GM12892 (cell line): ENCODE results near the gene CALHM2.

Experiments
- POLR2AphosphoS5 ChIP-seq: IDR thresholded peaks from 2 replicates; pipeline ENCODE4 v1.6.1; 2011; ENCODE audit warnings: low read depth, low read length, control low read depth
- TAF1 ChIP-seq: IDR thresholded peaks from 2 replicates; pipeline ENCODE4 v1.6.1; 2011; ENCODE audit warnings: low read depth, mild to moderate bottlenecking, control low read depth, low read length, borderline replicate concordance

GRCh38 chr10:103479135-103479534 is 27.0 kb upstream of the CALHM2 start, which contains the start of gene CALHM3:
- TF ChIP-seq TAF1 (no peak), POLR2AphosphoS5 (no peak)
